Activated naive CD4-positive, alpha-beta T cell treated with anti-CD3 and anti-CD28 coated beads for 36 hours (primary cell): Measurements from ENCODE around the gene ARFRP1. TPM values are rescaled to one million over a fixed set of nuclear protein-coding genes. Genes with fewer than 3 reads are reported as not detected.

Experiments
- CTCF ChIA-PET: fragments of 350-600 bp; sonication (Branson Sonifier 250); formaldehyde crosslinking; loops from one replicate; lab custom pipeline; 2021; ENCODE audit warnings: antibody characterized with exemption; lab: Charles Lee
- DNase-seq: peaks from one replicate; pipeline ENCODE4 v3.0.0-alpha.2; 2020
- H3K27ac Mint-ChIP-seq: one replicate; pipeline ENCODE4 v1.8.0; 2021; ENCODE audit warnings: mild to moderate bottlenecking, mixed read lengths
- H3K27me3 Mint-ChIP-seq: one replicate; pipeline ENCODE4 v1.8.0; 2021; ENCODE audit warnings: low read depth, mixed read lengths
- H3K36me3 Mint-ChIP-seq: one replicate; pipeline ENCODE4 v1.8.0; 2021; ENCODE audit warnings: low read depth, mixed read lengths
- H3K4me1 Mint-ChIP-seq: one replicate; pipeline ENCODE4 v1.8.0; 2021; ENCODE audit warnings: low read depth, mixed read lengths
- H3K4me3 Mint-ChIP-seq: one replicate; pipeline ENCODE4 v1.8.0; 2021; ENCODE audit warnings: mild to moderate bottlenecking, moderate library complexity, mixed read lengths
- H3K9me3 Mint-ChIP-seq: one replicate; pipeline ENCODE4 v1.8.0; 2021; ENCODE audit warnings: mixed read lengths
- intact Hi-C: fragments of 100-400 bp; cut with micrococcal nuclease; formaldehyde crosslinking; loops from one replicate; pipeline ENCODE4 v1.15.1; 2023
- total RNA-seq, 2 experiments: library from RNA; stranded (reverse); gene quantifications; one replicate each; pipeline ENCODE4 v1.2.3, GENCODE V29; 2021

The ARFRP1 gene
- total RNA-seq, 2 experiments from 2014 or later: 45.6 to 49.2 TPM

- intact Hi-C loops: no loop called here
- peaks cover 16% of the 10 kb centered on the region for H3K4me1 Mint-ChIP-seq
- DNase-seq: no peak
- H3K27ac Mint-ChIP-seq: no peak overlapping the region
- H3K4me3 Mint-ChIP-seq: no peak overlapping the region
- no peaks in the 10 kb centered on the region for H3K27me3 Mint-ChIP-seq
- CTCF ChIA-PET: no interaction called here
- no peaks in the 10 kb centered on the region for H3K9me3 Mint-ChIP-seq
- no peaks in the 10 kb centered on the region for H3K36me3 Mint-ChIP-seq
These were observed 40.5 kb upstream of the ARFRP1 start for GRCh38 chr20:63748070-63748933.

GRCh38 chr20:63747622-63748069 lies 39.9 kb upstream of the ARFRP1 start:
- Mint-ChIP-seq H3K9me3 (no peaks in the 10 kb centered on the region), H3K4me3 (no peak overlapping the region), H3K27ac (no peak overlapping the region), H3K36me3 (no peaks in the 10 kb centered on the region), H3K27me3 (no peaks in the 10 kb centered on the region), H3K4me1 (peaks cover 16% of the 10 kb centered on the region)
- DNase-seq: no peak
- intact Hi-C loops: no loop called here
- CTCF ChIA-PET: no interaction called here

DNA sequence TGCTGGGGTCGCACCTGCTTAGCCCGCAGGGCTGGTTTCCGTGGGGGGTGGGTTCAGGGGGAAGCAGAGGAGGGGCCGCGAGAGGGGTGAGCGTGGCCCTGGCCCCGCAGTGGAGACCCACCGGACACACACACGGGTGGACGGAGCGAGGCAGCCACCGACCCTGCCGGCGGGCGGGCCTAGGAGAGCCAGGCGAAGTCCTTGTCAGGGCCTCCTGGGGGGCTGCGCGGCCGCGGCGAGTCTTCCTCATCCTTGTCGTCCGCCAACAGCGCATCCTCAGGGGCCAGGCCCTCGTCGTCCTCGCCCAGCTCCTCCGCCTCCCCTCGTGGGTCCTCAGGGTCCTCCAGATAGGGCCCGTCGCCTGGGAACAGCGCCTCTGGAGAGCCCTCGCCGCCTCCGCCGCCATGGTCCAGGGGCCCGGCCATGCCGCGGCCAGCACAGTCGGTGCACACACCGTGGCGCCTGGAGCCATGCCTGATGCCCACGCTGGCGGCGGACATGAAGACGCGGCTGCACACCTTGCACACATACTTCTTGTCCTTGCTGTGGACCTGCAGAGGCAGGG lies 39.1 kb upstream of the ARFRP1 start:
- DNase-seq: no peak
- Mint-ChIP-seq H3K4me1 (peaks cover 13% of the 10 kb centered on the region), H3K27me3 (no peaks in the 10 kb centered on the region), H3K9me3 (no peaks in the 10 kb centered on the region), H3K27ac (no peak overlapping the region), H3K4me3 (no peak overlapping the region), H3K36me3 (no peaks in the 10 kb centered on the region)
- CTCF ChIA-PET: no interaction called here
- intact Hi-C loops: no loop called here

DNA sequence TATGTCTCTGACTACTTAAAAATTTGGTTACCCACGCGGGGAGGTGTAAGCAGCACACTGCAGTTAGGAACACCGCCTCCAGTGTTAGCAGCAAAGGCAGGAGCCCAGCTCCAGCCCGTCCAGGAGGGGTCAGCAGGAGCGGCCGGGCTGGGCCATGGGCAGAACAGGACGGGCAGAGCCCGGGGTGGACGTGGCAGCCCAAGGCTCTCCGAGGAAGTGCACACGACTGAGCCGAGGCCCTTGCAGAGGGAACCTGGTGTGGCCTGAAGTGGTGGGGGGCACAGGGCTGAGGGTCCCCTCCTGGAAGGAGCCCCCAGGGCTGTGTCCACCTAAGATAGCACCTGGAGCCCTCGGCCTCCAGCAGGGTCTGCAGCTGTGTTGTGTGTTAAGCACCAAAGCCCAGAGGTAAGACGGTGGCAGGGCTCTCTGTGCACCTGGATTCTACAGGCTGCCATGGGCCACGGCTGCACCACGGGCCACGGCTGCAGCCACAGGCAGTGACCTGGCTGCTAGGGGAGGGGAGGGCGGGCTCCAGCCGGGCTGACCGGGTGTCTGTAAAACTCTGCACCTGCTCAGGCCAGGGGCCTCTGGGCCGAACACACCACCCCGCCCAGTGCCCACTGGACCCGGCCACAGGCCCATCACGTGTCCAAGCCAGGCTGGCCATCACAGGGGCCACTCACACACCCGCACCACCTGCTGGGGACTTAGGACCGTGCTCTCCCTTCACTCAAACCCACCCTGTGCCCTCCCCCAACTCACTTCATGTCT lies 38.4 kb upstream of the ARFRP1 start:
- Mint-ChIP-seq H3K36me3 (no peaks in the 10 kb centered on the region), H3K27ac (no peak overlapping the region), H3K4me3 (no peak overlapping the region), H3K27me3 (no peaks in the 10 kb centered on the region), H3K4me1 (peaks cover 9% of the 10 kb centered on the region), H3K9me3 (no peaks in the 10 kb centered on the region)
- CTCF ChIA-PET: no interaction called here
- intact Hi-C loops: no loop called here
- DNase-seq: no peak

DNA sequence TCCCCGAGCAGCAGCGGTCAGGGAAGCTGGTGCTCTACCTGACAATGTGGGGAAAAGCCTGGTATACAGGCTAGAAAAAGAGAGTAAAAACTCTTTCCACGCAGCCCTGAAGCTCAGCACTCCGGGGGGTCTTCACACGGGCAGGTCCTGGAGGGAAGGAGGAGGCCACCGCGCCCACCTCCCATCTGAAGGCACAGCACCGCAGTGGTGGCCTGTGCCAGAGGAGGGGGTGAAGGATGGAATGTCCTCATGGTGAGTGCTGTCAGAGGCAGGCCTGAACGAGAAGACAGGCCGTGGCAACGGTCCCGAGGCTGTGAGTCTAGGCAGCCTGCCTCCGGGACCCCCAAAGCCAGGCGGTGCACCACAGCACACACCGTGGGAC lies 37.6 kb upstream of the ARFRP1 start:
- Mint-ChIP-seq H3K36me3 (no peaks in the 10 kb centered on the region), H3K27me3 (no peaks in the 10 kb centered on the region), H3K4me3 (no peak overlapping the region), H3K9me3 (no peaks in the 10 kb centered on the region), H3K4me1 (peaks cover 3% of the 10 kb centered on the region), H3K27ac (no peak overlapping the region)
- CTCF ChIA-PET: interaction anchor here (0.9 kb wide), 1 partner anchor 39 kb away, joined by 3 read pairs; no protein-coding TSS in a partner anchor
- intact Hi-C loops: no loop called here
- no peak for DNase-seq

GRCh38 chr20:63744574-63745423 lies 37.0 kb upstream of the ARFRP1 start:
- Mint-ChIP-seq H3K9me3 (no peaks in the 10 kb centered on the region), H3K27me3 (no peaks in the 10 kb centered on the region), H3K27ac (no peak overlapping the region), H3K36me3 (no peaks in the 10 kb centered on the region), H3K4me3 (no peak overlapping the region), H3K4me1 (peaks cover 2% of the 10 kb centered on the region)
- CTCF ChIA-PET: interaction anchor here (0.6 to 0.9 kb wide), 2 partner anchors 38 to 498 kb away, joined by 3 read pairs; no protein-coding TSS in a partner anchor
- no peak for DNase-seq
- intact Hi-C loops: no loop called here

- no peak overlapping the region for H3K4me3 Mint-ChIP-seq
- H3K27ac Mint-ChIP-seq: no peak overlapping the region
- CTCF ChIA-PET: no interaction called here
- DNase-seq: no peak
- no peaks in the 10 kb centered on the region for H3K9me3 Mint-ChIP-seq
- no peaks in the 10 kb centered on the region for H3K27me3 Mint-ChIP-seq
- intact Hi-C loops: no loop called here
- H3K36me3 Mint-ChIP-seq: no peaks in the 10 kb centered on the region
- no peaks in the 10 kb centered on the region for H3K4me1 Mint-ChIP-seq
These were observed 36.4 kb upstream of the ARFRP1 start for GRCh38 chr20:63744158-63744557.

DNA sequence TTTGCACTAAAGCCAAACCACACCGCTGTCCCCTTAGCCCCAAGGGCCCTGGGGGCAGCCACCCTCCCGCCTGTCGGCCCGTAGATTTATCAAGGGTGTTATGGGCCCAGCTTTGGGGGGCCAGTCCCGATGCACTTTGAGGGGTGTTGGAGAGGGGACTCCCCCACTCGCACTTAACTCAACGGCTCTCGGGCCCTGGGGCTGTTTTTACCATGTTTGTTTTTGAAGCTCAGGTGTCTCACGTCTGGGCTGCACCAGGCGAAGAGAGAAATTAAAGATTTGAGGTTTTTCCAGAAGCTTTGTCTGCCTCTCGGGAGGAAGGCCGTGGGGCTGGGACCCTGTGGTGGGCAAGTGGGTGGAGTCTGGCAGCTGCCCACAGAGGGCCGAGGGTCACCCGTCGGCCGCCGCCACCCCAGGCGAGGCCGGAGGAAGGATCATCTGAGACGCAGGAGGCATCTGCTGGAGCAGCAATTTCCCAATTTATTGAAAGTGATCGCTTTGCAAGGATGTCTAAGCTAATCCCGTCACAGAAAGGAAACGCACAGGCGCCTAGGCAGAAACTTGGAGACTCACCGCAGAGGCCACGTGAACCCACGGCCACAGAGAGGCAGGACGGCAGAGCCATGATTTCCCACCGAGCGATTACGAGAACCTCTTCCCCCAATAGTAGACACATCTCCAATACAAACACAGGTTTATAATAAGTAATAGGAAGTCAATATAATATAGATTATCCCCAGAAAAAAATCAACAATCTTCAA lies 35.6 kb upstream of the ARFRP1 start:
- Mint-ChIP-seq H3K9me3 (no peaks in the 10 kb centered on the region), H3K27ac (no peak overlapping the region), H3K36me3 (no peaks in the 10 kb centered on the region), H3K27me3 (no peaks in the 10 kb centered on the region), H3K4me3 (no peak overlapping the region), H3K4me1 (peaks cover 1% of the 10 kb centered on the region)
- CTCF ChIA-PET: no interaction called here
- no peak for DNase-seq
- intact Hi-C loops: no loop called here

GRCh38 chr20:63742381-63743024 lies 34.7 kb upstream of the ARFRP1 start:
- no peaks in the 10 kb centered on the region for H3K27me3 Mint-ChIP-seq
- H3K36me3 Mint-ChIP-seq: no peaks in the 10 kb centered on the region
- H3K27ac Mint-ChIP-seq: no peak overlapping the region
- CTCF ChIA-PET: interaction anchor here (0.9 kb wide), 1 partner anchor 36 kb away, joined by 3 read pairs; no protein-coding TSS in a partner anchor
- no peak for DNase-seq
- no peak overlapping the region for H3K4me3 Mint-ChIP-seq
- H3K9me3 Mint-ChIP-seq: no peaks in the 10 kb centered on the region
- peaks cover 4% of the 10 kb centered on the region for H3K4me1 Mint-ChIP-seq
- intact Hi-C loops: no loop called here

GRCh38 chr20:63741676-63742380 lies 34.1 kb upstream of the ARFRP1 start:
- Mint-ChIP-seq H3K36me3 (no peaks in the 10 kb centered on the region), H3K4me1 (peaks cover 10% of the 10 kb centered on the region), H3K27me3 (no peaks in the 10 kb centered on the region), H3K4me3 (no peak overlapping the region), H3K9me3 (no peaks in the 10 kb centered on the region), H3K27ac (no peak overlapping the region)
- DNase-seq: no peak
- intact Hi-C loops: no loop called here
- CTCF ChIA-PET: interaction anchor here (0.9 to 1.6 kb wide), 3 partner anchors 35 to 87 kb away, joined by 3 to 4 read pairs (median 3); no protein-coding TSS in a partner anchor
